GM18951 (cell line): ENCODE measurements around the gene HIPK1.
"Not testable (repeated sequence)": the region's sequence is repeated elsewhere in the genome, so short reads cannot be mapped to it uniquely, and the experiment has no call there.

Experiments
- POLR2A ChIP-seq: IDR thresholded peaks from 4 replicates; pipeline ENCODE4 v1.6.1; 2011; ENCODE audit warnings: mild to moderate bottlenecking; ENCODE audit not compliant: insufficient read length, insufficient read depth; ENCODE audit errors: extremely low read depth
- in situ Hi-C: fragments of 300-500 bp; cut with MboI; formaldehyde crosslinking; loops from one replicate; pipeline ENCODE4 v1.12.0; 2022; ENCODE audit warnings: low sequenced_read_pairs, mixed read lengths, inconsistent platforms; ENCODE audit not compliant: unreplicated experiment

HIPK1 gene

GRCh38 chr1:113943028-113943811 lies 14.1 kb downstream of the HIPK1 start:
- in situ Hi-C loops = no loop called here
- no peak for TF ChIP-seq POLR2A

- in situ Hi-C loops = no loop called here
- no peak for TF ChIP-seq POLR2A
Observed at GRCh38 chr1:113945329-113945728, 16.2 kb downstream of the HIPK1 start.

- in situ Hi-C loops = no loop called here
- TF ChIP-seq POLR2A = no peak
Observed at GRCh38 chr1:113946112-113946511, 17.0 kb downstream of the HIPK1 start.

- in situ Hi-C loops = no loop called here
- no peak for TF ChIP-seq POLR2A
Observed at GRCh38 chr1:113946678-113947387, 17.7 kb downstream of the HIPK1 start.

GRCh38 chr1:113947388-113948107 lies 18.4 kb downstream of the HIPK1 start:
- in situ Hi-C loops = no loop called here
- TF ChIP-seq POLR2A = no peak

GRCh38 chr1:113948151-113948550 lies 19.0 kb downstream of the HIPK1 start:
- in situ Hi-C loops = not testable (repeated sequence)

GRCh38 chr1:113949007-113949406 lies 19.9 kb downstream of the HIPK1 start:
- TF ChIP-seq POLR2A = no peak
- in situ Hi-C loops = no loop called here

- no peak for TF ChIP-seq POLR2A
Observed at GRCh38 chr1:113950908-113951307, 21.8 kb downstream of the HIPK1 start.

GRCh38 chr1:113951719-113952118 lies 22.6 kb downstream of the HIPK1 start:
- no peak for TF ChIP-seq POLR2A
- in situ Hi-C loops = no loop called here

More at GRCh38 chr1:113950908-113951307, 21.8 kb downstream of the HIPK1 start:
- in situ Hi-C loops = no loop called here

- TF ChIP-seq POLR2A = no peak
- in situ Hi-C loops = no loop called here
Observed at GRCh38 chr1:113957984-113958383, 28.9 kb downstream of the HIPK1 start.

GRCh38 chr1:113958691-113959090 lies 29.6 kb downstream of the HIPK1 start:
- no peak for TF ChIP-seq POLR2A
- in situ Hi-C loops = no loop called here

GRCh38 chr1:113963281-113963906 lies 34.3 kb downstream of the HIPK1 start:
- in situ Hi-C loops = no loop called here
- no peak for TF ChIP-seq POLR2A
